Activated CD8-positive, alpha-beta memory T cell treated with anti-CD3 and anti-CD28 coated beads, Interleukin-2, amount 50 U/mL, for 1 hour (primary cell): ENCODE results near the gene IFT80.
"Not testable (repeated sequence)": the region's sequence is repeated elsewhere in the genome, so short reads cannot be mapped to it uniquely, and the experiment has no call there.

ENCODE experiments used
- DNase-seq: peaks from one replicate; pipeline ENCODE4 v3.0.0-alpha.2; 2020; ENCODE audit errors: extremely low read depth

The IFT80 gene

DNA sequence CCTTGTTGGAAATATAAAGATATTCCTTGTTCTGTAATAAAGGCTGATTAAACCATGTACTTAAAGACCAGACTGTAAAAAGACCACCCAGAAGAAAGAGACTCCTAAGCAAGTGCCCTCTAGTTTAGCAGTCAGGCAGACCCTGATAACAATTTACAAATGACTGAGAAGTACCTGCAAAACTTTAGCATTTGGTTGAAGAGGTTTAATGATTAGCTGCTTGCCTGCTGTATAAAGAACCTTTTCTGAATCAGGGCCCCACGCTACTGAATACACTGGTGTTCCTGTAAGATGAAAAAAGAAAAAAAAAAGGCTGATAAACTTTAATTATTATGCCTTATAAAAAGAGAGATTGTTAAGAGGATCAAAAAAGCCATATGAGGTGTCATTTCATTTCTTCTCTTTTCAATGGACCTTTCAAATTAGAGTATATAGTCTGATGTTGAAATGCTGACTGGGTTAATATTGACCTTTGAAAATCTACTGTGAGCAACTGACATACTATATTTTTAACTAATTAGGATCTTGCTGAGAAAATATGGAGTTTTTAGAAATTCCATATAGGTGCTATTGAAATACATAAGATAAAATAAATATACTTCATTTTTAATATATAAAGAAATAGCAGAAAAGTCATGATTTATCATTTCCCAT, 33.0 kb downstream of the IFT80 start:
- no peak for DNase-seq

DNA sequence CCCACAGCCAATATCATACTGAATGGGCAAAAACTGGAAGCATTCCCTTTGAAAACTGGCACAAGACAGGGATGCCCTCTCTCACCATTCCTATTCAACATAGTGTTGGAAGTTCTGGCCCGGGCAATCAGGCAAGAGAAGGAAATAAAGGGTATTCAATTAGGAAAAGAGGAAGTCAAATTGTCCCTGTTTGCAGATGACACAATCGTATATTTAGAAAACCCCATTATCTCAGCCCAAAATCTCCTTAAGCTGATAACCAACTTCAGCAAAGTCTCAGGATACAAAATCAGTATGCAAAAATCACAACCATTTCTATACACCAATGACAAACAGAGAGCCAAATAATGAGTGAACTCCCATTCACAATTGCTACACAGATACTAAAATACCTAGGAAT, 36.1 kb downstream of the IFT80 start:
- DNase-seq: not testable (repeated sequence)

DNA sequence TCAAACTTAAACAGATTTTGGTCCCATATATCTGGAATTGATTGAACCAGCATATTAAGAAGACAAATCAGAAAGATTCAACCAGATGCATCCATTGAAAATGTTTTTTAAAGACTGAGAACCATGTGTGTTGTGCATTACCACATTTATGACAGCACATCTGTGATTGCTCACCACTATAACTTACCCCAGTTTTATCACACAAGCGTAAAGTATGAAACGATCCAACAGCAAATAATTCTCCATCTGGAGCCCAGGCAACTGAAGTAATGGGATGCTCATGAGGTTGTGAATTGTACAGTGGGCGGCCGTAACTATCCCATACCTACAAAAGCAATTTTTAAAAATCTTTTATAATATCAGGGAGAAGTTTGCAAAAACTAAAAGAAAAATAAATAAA, 43.2 kb downstream of the IFT80 start:
- DNase-seq: no peak

DNA sequence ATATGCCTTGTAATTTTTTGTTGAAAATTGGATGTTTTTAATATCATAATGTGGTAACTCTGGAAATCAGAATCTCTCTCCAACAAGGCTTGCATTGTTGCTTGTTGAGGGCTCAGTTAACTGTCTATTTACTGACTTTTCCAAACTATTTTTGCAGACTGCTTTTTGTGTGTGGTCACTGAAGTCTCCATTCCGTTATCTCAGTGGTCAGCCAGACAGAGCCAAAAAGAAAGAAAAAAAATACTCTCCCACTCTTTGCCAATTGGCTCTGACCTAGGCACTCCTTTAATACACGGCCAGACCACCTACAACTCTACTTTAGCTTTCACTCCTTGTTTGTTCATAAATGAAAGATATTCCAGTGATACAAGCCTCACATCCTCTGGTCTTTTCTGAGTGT, 52.5 kb downstream of the IFT80 start:
- no peak for DNase-seq

DNA sequence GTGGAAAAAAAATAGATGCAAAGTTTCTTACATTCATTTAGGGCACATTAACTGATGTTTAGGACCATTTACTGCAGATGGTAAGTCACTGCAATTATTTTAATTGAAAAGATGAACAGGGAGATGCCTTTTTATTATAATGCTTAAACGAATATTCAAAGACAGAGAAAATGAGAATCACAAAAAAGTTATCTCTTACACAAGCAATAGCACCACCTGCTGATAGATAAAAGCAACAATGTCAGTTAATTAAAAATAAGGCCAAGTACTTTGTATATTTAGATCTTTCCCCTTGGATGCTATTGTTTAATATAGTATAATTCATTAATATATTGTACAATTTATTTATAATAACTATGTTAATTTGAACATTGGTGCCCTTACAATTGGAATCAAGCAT, 55.9 kb downstream of the IFT80 start:
- DNase-seq: no peak

DNA sequence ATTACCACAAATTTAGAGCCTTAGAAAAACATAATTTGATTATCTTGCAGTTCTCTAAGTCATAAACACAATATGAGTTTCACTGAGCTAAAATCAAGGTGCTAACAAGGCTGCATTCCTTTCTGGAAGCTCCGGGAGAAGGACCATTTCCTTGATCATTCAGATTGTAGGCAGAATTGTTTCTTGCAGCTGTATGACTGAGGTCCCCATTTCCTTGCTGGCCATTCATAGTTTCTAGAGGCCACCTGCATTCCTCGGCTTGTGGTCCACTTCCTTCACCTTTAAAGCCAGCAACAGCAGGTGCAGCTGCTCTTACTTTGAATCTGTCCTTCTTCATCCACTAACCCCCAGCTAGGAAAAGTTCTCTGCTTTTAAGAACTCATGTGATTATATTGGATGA, 58.7 kb downstream of the IFT80 start:
- no peak for DNase-seq

DNA sequence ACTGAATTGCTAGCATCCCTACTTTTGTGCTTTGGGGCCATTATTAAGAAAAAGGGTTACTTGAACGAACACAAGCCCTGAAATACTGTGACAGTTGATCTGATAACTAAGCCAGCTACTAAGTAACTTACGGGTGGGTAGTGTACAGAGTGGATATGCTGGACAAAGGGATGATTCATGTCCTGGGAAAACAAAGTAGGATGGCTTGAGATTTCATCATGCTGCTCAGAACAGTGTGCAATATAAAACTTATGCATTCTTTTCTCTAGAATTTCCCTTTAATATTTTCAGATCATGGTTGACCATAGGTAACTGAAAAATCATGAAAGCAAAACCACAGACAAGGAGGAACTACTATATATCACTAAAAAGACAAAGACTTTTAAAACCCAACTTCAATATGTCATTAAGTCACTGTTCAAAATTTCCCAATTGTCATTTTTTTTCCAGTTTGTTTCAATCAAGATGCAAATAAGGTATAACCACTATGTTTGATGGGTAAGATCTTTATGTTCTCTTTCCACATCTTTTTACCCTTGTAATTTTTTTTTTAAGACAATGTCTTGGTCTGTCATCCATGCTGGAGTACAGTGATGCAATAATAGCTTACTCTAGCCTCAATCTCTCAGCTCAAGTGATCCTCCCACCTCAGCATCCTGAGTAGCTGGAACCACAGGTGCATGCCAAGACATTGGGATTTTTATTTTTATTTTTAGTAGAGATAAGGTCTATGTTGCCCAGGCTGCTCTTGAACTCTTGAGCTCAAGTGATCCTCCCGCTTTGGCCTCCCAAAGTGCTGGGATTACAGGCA, 67.7 kb downstream of the IFT80 start:
- DNase-seq: no peak

DNA sequence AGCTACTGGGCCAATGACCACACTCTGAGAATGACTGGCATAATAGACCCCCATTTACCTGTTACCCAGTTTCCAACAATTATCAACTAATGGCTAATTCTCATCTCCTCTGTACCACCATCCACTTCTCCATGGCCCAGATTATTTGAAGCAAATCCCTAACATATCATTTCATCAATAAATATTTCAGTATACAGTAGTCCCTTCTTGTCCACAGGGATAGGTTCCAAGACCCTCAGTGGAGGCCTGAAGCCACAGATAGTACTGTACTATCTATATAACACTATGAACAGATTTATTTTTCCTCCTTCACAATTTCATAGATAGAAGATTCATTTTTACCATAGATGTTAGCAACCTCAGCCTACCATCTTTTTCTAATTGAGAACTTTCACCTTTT, 68.3 kb downstream of the IFT80 start:
- DNase-seq: no peak

DNA sequence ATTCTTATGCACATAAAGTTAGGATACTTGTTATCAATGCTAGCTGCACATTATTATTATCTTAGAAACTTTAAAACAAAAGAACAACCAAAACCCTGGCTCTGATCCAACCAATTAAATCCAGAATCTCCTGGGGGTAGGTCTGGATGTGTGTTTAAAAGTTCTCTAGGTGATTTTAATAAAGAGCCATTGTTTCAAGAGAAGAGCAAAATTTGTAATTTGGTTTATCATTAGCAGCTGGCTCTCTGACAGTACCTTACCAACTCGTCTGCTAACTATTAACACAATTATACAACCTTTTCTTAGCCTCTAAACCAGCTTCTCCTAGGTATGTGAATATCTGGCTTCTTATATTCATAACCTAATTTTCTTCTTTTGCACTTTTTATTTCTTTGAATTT, 68.9 kb downstream of the IFT80 start:
- DNase-seq: no peak

DNA sequence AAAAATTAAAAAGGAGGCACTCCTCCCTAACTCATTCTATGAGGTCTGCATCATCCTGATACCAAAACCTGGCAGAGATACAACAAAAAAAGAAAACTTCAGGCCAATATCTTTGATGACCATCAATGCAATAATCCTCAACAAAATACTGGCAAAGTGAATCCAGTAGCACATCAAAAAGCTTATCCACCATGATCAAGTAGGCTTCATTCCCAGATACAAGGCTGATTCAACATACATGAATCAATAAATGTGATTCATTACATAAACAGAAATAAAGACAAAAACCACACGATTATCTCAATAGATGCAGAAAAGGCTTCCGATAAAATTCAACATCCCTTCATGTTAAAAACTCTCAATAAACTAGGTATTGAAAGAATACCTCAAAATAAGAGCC, 72.7 kb downstream of the IFT80 start:
- DNase-seq: not testable (repeated sequence)

DNA sequence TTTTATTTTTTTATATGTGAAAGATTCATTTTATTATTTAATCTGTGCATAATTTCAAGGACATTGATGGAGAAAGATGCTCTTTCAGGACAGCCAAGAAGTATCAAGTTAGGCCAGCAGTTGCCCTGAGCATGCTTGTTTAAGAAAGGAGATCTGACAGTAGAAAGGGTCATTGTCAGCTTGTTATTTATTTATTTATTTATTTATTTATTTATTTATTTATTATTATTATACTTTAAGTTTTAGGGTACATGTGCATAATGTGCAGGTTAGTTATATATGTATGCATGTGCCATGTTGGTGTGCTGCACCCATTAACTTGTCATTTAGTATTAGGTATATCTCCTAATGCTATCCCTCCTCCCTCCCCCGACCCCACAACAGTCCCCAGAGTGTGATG, 77.2 kb downstream of the IFT80 start:
- not testable (repeated sequence) for DNase-seq

DNA sequence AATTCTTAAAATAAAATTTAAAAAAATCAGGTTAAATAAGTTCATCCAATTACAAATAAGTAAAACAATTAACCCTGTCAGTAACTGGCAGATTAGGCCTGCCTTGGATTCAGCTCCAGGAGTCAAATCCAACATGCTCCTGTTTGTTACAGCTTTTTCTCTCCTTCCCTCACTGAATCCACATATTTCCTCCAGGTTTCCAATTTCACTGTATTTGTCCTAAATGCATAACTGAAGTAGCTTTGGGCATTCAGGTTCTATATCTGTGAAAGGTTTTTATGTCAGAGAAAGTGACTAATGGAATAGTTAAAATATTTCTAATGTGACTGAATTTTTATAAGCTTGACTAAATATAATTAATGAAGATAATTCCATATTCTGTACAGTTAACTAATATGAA, 79.7 kb downstream of the IFT80 start:
- no peak for DNase-seq

DNA sequence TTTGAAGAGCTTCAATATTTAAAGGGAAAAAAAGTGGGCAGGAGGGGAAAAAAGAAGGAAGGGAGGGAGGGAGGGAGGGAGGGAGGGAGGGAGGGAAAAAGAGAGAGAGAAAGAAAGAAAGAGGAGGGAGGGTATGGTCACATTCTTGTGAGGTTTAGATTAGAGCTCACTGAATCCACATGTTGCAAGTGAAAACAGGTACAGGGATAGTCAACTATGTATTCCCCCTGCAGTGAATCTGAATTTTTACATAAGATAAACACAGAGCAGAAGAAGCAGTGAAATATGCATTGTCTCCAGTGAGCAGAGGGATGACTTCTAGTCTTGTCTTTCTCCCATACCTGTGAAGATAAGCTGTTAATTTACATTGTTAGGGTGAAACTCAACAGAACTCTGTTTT, 84.0 kb downstream of the IFT80 start:
- DNase-seq: no peak

DNA sequence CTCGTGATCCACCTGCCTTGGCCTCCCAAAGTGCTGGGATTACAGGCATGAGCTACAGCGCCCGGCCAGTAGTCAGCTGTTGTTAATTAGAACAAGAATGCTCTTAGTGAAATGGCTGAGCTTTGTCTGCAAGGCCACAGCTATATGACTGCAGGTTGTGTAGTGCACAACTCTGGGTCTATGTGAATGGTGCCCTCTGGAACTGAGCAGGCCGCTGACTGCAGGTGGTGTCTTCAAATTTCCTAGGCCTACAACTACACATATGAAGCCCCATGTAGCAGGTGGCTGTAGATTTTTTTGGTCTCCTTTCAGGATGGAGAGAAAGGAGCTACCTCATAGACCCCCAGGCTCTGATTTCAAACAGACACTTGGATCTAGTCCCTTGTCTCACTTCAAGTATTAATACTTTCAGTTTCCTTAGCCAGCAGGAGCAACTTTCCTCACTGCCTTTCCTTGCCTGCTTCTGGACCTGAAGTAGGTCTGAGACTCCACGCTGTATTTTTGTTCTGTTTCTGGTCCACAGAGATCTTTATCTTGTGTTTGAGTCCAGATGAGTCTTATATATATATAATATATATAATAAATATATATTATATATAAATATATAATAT, 86.9 kb downstream of the IFT80 start:
- no peak for DNase-seq

DNA sequence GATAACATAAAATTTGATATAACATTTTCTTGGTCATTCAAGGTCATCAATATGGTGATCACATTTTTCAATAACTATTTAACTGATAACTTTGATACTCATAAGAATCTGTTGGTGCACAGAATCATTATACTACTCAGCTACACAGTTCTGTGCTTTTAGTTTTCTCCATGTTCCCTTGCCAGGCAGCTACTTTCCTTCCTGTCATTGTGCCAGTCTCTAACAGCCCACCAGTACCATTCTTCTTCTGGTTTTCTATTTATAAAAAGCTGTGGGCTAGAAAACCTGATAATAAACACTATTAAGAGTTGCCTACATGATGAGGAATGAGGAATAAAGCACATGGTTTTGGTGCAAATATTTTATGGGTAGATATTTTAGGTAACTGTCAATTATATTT, 96.2 kb downstream of the IFT80 start:
- no peak for DNase-seq

DNA sequence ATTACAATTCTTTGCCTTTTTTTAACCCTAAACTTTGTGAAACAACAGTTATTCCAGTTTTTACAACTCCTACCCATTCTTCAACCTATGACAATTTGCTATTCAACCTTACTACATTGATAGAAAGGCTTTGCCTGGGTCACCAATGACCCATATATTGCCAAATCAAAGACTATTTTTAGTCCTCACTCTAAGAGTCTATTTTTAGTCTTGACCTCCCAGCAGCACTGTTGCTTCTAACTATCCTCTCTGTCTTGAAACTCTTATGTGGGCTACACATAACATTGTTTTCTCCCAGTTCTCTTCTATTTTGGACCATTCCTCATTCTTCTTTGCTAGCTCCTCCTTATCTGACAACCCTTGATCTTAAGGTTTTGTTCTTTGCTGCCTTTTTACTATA, 102.4 kb downstream of the IFT80 start:
- DNase-seq: no peak

DNA sequence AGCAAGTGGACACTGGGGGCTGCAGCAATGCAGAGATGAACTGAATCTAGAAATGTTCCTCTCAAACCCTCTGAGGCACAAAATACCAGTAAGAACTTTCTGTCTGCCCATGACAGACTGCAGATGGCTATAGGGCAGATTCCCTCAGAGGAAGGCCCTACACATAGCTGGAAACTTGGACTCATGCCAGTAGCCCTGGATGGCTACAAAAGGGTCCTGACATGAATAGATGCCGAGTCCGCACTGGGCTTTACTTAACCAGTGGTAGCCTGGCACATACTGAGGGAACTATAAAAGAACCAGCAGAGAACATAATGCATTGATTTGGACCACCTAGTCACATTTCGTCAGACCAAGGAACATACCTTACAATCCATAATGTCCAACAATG, 107.1 kb downstream of the IFT80 start:
- DNase-seq: no peak

DNA sequence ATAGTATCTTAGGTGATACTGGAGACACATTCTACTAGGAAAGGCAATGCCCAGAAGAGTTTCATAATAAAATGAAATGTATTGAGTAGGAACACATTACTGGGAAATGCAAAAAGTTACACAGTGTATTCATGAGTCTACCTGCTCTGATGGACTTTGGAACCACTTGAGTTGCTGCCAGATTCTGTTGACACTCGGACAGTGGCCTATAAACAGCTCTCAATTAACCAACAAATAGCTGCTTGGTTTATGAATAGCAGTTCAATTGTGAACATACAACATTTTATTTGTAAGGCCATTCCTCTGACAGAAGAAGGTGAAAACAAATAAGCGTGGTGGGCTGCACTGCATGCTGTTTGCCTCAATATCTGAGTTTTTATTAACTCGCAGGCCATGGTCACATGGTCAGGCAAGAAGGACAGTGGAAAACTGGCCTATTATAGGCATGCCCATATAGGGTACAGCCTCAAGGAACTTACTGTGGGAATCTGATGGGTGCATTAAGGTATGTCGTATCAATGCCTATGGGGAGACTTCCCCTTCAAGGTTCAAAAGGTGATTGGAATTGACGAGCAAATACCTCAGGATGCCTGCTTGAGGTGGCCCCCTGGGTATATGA, 107.6 kb downstream of the IFT80 start:
- no peak for DNase-seq

DNA sequence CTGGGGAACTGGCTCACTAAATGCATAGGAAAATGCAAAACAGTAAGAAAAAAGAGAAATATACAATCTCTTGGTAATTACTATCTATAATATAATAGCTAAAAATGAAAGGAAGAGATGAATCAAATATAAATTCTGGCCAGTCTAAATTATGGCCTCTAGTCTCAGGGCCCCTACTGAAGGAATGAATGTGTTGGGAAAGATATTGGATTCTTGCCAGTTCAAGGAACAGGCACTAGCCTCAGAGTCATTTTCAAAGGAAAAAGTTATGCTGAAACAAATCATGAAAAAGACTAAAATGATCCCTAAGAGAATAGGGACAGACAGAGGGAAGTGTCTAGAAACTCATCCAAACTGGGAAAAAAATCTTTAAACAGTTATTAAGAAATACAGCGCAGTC, 111.4 kb downstream of the IFT80 start:
- no peak for DNase-seq

DNA sequence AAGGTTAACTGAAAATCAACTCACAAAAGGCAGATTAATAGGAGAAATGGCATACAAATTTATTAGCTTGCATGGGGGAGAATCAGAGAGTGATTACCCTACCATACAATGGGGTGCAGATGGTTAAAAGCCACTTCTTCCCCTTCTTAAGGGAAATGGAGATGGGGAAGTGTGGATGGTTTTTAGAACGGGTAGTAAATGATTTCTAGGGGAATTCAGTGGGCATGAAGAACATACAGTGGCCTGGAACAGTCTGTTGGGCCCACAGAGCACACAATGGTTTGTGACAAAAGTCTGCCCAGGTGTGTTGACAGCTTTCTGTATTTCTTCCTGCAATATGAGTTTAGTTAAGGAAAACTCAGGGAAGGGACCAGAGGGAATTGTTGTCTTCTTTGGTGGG, 112.8 kb downstream of the IFT80 start:
- DNase-seq: no peak

DNA sequence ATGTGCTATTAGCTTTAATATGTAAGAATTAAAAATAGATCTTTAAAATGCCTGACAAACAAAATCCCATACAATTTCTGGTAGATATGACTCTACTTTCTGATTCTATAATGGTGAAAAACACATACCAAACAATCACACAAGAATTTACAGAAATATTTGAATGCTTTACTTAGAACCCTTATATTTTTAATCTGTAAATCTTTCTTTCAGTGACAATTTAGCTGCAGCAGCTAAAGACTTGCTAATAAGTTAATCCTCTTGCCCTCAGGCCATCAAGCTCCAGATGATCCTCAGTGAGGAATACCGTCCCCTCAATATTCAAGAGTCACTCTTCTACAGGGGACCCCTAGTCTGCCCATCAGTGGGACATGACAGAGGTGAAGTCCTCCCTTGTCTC, 118.2 kb downstream of the IFT80 start:
- DNase-seq: no peak

DNA sequence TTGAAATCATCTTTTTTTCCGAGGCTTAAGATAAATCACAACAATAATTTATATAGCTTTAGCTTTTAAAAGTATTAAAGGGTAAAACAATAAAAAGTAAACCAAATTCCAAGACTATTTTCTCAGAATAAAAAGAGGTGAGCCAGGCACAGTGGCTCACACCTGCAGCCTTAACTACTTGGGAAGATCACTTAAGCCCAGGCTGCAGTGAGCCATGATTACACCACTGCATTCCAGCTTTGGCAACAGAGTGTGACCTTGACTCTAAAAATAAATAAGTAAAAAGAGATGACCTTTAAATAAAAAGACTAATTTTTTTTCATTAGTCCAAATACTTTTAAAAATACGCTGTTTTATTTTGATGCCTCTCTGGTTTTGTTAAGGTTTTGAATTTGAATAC, 119.4 kb downstream of the IFT80 start:
- no peak for DNase-seq

DNA sequence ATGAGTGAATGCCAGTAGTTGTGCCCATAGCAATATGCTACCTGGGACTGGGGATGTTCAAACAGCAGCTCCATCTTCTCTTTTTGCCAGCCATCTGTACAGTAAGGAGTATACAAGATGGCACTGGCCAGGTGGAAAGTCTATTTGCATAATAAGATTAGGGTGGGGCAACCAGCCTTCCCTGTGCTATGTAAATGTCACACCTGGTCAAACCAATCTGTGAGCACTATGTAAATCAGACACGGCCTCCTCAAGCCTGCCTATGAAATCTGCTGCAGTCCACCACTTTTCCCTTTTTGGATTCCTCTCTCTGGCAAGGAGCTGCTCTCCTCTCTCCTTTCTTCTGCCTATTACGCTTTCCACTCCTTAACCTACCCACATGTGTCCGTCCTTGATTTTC, 120.8 kb downstream of the IFT80 start:
- DNase-seq: no peak
